HTERT RPE-1 (cell line): ENCODE measurements around the gene CDC5L.

Experiments used
- in situ Hi-C: fragments of 300-500 bp; cut with MboI; formaldehyde crosslinking; loops from 4 replicates; pipeline ENCODE4 v1.14.3; 2020; ENCODE audit warnings: low sequenced_read_pairs

The CDC5L gene

GRCh38 chr6:44473393-44474189, 86.1 kb downstream of the CDC5L start:
- in situ Hi-C loops, result no loop called here

DNA sequence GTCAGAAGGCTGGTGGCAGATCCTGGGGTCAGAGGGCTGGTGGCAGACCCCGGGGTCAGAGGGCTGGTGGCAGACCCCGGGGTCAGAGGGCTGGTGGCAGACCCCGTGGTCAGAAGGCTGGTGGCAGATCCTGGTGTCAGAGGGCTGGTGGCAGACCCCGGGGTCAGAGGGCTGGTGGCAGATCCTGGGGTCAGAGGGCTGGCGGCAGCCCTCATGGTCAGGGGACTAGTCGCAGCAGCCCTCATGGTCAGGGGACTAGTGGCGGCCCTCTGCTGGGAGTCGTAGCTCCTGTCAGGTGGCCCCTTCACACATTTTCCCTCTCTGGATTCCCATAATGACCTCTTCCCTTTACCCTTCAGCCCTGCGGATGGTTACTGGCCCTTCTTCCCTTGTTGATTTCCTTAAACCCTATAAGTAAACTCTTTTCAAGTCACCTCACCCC, 86.7 kb downstream of the CDC5L start:
- in situ Hi-C loops, result no loop called here

DNA sequence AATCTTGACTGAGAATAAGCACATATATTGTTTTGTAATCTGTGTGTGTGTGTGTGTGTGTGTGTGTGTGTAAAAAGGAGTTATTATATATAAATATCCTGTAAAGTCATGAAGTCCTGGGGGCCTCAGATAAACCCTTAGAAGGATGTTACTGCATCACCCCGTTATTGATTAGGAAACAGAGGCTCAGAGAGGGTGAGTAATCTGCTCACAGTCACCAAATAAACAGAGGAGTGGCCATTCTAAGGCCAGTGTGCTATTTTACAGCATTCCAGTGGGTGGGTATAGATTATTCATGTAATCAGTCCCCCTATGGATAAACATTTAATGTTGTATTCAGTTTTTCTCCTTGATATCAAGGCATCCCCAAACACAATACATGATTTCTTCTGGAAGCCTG, 87.1 kb downstream of the CDC5L start:
- in situ Hi-C loops, result no loop called here

DNA sequence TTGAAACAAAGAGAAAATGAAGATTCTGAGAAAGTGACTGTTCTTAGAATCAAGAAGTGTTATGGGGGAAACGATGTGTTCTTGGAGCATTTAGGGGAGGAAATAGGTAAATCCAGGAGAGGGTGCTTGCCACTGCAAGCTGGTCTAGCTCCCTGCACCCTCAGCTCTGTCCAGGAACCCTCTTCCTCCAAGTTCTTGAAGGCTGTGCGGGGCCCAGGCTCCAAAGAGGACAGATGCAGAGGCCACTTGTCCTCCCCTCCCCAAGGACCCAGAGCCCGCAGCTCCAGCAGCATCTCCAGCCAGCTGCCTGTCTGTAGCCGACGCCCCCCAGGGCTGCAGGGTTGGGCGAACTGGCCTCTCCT, 87.9 kb downstream of the CDC5L start:
- in situ Hi-C loops, result no loop called here

GRCh38 chr6:44475779-44476434, 88.4 kb downstream of the CDC5L start:
- in situ Hi-C loops, result no loop called here

- in situ Hi-C loops, result no loop called here
Measured at GRCh38 chr6:44476849-44477248, 89.3 kb downstream of the CDC5L start.

- in situ Hi-C loops, result no loop called here
Measured at GRCh38 chr6:44477293-44477894, 89.9 kb downstream of the CDC5L start.

- in situ Hi-C loops, result no loop called here
Measured at GRCh38 chr6:44478158-44478557, 90.7 kb downstream of the CDC5L start.

GRCh38 chr6:44478591-44479254, 91.2 kb downstream of the CDC5L start:
- in situ Hi-C loops, result no loop called here

GRCh38 chr6:44480097-44480541, 92.6 kb downstream of the CDC5L start:
- in situ Hi-C loops, result no loop called here

GRCh38 chr6:44481056-44481455, 93.5 kb downstream of the CDC5L start:
- in situ Hi-C loops, result no loop called here

- in situ Hi-C loops, result no loop called here
Measured at GRCh38 chr6:44481760-44482159, 94.3 kb downstream of the CDC5L start.

GRCh38 chr6:44485601-44486401, 98.3 kb downstream of the CDC5L start:
- in situ Hi-C loops, result no loop called here

GRCh38 chr6:44487002-44487401, 99.5 kb downstream of the CDC5L start:
- in situ Hi-C loops, result no loop called here

GRCh38 chr6:44487586-44487985, 100.1 kb downstream of the CDC5L start:
- in situ Hi-C loops, result no loop called here

GRCh38 chr6:44489910-44490604, 102.6 kb downstream of the CDC5L start:
- in situ Hi-C loops, result no loop called here

DNA sequence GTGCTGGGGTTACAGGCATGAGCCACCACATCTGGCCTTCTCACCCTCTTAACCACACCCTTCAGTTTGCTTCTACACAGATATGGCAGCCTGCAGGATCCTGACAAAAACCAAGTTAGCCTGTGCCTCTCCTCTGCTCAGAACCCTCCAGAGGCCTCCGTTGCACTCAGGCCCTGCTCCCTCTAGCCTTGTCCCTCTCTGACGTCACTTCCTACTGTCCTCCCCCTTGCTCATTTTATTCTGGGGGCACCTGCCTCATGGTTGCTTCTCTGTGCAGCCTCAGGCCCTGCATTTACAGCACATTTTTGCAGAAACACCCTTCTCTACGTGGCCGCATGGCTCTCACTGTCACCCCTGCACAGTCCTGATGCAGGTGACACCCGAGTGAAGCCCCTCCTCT, 105.6 kb downstream of the CDC5L start:
- in situ Hi-C loops, result no loop called here

DNA sequence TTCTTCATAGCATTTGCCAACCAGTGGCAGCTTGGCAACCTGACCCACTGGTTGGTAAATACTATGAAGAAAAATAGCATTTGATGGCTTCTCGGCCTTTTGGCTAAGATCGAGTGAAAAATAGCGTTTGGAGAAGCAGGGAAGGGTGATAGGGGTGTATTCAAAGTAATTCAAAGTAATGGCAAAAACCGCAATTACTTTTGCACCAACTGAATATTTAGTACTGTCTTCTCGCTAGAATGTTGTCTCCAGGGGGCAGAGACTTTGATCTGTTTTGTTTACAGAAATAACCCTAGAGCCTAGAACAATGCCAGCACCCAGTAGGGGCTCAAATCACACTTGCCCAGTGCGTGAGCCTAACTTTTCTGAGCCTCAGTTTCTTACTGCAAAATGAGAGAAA, 106.1 kb downstream of the CDC5L start:
- in situ Hi-C loops, result no loop called here

- in situ Hi-C loops, result no loop called here
Measured at GRCh38 chr6:44494011-44494501, 106.5 kb downstream of the CDC5L start.
